WERI-Rb-1 (cell line): Measurements from ENCODE around the gene FAM163B.

Source experiments
- DNase-seq: peaks from one replicate; pipeline ENCODE4 v3.0.0-alpha.2; 2020
- H3K27ac ChIP-seq: fragments of 250-450 bp; sonication (Bioruptor Pico); 2 replicates; pipeline ENCODE4 v1.5.1; 2020; ENCODE audit warnings: mild to moderate bottlenecking, moderate library complexity
- H3K27me3 ChIP-seq: fragments of 250-450 bp; sonication (Bioruptor Pico); 2 replicates; pipeline ENCODE4 v1.5.1; 2021; ENCODE audit warnings: mild to moderate bottlenecking, low read depth, moderate library complexity; ENCODE audit not compliant: insufficient read depth, severe bottlenecking
- H3K36me3 ChIP-seq: fragments of 250-450 bp; sonication (Bioruptor Pico); 2 replicates; pipeline ENCODE4 v1.5.1; 2020; ENCODE audit warnings: mild to moderate bottlenecking, moderate library complexity
- H3K4me3 ChIP-seq: 2 replicates; pipeline ENCODE4 v1.5.1; 2011; ENCODE audit warnings: low read depth, mild to moderate bottlenecking, control low read depth, low read length
- H3K9me3 ChIP-seq: fragments of 250-450 bp; sonication (Bioruptor Pico); 2 replicates; pipeline ENCODE4 v1.5.1; 2021; ENCODE audit warnings: mild to moderate bottlenecking, moderate library complexity; ENCODE audit not compliant: severe bottlenecking
- TF ChIP-seq, protein P1 (sequence below): IDR thresholded peaks from 2 replicates; pipeline ENCODE4 v1.5.1; 2011; ENCODE audit warnings: low read depth, mild to moderate bottlenecking, control low read depth, inconsistent platforms, low read length

The FAM163B gene

DNA sequence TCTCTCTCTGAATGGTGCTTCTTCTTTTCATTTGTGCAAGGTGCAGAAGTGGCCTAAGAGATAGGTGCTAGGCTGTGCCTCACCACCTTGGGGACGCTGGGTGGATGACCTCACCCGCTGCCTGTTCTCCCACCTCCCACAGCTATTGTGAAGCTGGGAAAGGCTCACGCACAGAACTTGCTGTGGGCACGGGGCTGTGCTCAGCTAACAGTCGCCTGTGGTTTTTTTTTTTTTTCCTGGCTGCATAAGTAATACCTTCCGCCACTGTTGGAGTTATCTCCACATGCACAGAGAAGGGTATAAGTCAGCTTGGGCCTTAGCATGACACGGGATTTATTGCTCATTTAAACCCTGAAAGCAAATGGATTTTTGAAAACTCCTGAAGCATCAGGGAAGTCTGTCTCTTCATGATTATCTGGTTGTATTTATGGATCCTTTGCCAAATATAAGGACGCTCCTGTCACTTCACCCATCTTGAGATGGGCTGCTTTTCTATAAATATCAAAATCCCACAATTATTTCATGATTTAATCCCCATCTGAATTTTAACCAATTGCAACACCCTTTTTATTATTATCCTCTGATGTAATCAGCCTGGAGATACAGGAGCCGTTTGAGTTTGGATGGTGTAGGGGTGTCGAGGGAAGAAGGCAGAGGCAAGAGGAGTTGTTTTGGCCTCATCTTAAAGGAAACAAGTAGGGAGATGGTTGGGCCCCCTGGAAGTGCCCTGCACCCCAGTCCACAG is 36.0 kb upstream of the FAM163B start:
- H3K27me3 ChIP-seq = no peaks in the 10 kb centered on the region
- no peak for DNase-seq
- no peaks in the 10 kb centered on the region for H3K9me3 ChIP-seq
- TF ChIP-seq, protein P1, sequence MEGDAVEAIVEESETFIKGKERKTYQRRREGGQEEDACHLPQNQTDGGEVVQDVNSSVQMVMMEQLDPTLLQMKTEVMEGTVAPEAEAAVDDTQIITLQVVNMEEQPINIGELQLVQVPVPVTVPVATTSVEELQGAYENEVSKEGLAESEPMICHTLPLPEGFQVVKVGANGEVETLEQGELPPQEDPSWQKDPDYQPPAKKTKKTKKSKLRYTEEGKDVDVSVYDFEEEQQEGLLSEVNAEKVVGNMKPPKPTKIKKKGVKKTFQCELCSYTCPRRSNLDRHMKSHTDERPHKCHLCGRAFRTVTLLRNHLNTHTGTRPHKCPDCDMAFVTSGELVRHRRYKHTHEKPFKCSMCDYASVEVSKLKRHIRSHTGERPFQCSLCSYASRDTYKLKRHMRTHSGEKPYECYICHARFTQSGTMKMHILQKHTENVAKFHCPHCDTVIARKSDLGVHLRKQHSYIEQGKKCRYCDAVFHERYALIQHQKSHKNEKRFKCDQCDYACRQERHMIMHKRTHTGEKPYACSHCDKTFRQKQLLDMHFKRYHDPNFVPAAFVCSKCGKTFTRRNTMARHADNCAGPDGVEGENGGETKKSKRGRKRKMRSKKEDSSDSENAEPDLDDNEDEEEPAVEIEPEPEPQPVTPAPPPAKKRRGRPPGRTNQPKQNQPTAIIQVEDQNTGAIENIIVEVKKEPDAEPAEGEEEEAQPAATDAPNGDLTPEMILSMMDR = no peak
- H3K36me3 ChIP-seq = no peaks in the 10 kb centered on the region
- no peak overlapping the region for H3K4me3 ChIP-seq
- no peak overlapping the region for H3K27ac ChIP-seq

DNA sequence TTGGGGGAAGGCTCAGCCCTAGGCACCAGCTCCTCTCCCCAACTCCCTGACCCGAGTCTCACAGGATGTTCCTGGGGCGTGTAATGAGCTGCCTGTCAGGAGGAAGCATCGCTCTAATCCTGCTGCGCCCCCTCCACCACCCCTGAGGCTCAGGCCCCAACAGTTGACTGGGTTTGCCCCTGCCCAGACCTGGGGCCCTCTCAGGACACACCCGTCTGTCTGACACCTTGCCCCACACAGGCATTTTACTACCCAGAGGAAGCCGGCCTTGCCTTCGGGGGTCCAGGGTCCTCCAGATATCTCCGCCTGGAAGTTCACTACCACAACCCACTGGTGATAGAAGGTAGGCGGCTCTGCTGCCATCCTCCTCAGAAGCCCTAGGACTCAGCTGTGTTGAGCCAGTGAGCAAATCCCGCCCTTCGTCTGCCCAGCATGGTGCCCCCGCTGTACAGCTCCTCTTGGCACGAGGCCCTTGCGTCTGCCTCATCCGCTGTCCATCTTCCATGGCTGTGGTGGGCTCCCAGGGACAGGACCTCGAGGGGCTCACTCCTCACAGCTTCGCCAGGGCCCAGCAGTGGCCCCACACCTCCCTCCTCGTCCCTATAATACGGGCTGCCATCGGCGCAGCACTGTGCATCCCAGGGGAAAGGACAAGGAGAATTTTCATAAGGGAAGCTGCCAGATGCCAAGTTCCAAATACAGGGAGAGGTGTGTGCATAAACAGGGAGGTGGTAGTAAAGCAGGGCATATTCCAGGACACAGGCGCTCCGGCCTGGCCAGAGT is 35.0 kb upstream of the FAM163B start:
- Histone ChIP-seq H3K4me3 (no peak overlapping the region), H3K27me3 (no peaks in the 10 kb centered on the region), H3K27ac (no peak overlapping the region), H3K9me3 (no peaks in the 10 kb centered on the region), H3K36me3 (no peaks in the 10 kb centered on the region)
- DNase-seq = no peak
- TF ChIP-seq, protein P1 = no peak

DNA sequence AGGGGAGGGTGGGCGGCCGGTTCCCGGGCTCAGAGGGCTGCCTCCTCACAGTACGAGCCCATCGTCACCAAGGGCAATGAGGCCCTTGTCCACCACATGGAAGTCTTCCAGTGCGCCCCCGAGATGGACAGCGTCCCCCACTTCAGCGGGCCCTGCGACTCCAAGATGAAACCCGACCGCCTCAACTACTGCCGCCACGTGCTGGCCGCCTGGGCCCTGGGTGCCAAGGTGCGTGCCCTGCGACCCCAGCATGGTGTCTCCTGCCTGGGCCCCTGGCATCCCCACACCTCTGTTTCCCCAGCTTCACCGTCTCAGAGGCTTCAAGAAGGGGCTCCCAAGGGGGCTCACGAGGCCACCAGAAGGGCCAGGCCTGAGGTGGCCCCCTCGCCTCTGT is 34.2 kb upstream of the FAM163B start:
- TF ChIP-seq, protein P1 = no peak
- Histone ChIP-seq H3K36me3 (no peaks in the 10 kb centered on the region), H3K27me3 (no peaks in the 10 kb centered on the region), H3K27ac (no peak overlapping the region), H3K4me3 (no peak overlapping the region), H3K9me3 (no peaks in the 10 kb centered on the region)
- no peak for DNase-seq

DNA sequence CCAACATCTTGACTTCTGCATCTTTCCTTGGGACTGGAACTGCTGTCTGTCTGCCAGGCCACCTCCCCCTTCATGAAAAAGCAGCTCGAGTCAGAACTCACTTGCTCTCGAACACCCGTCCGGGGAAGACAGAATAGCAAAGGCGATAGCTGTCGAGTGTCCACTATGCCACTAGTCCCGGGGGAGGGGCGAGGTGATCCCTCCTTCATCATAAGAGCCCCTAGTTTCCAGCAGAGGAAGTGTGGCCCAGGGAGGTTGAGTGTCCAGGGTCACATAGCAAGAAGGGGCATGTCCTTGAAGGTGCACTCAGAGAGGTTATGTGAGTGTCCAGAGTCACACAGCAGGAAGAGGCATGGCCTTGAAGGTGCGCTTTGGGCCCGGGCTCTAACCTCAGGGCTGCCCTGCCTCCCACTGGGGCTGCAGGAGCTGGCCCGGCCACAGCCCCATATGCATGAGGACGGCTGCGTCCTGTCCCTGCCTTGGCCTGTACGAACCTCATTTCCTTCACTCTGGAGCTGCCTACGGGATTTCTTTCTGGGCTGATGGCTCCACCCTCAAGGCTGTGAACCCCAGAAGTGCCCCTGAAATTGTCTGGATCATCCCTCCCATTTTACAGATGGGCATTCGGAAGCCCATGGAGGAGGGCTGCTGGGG is 33.6 kb upstream of the FAM163B start:
- H3K9me3 ChIP-seq = no peaks in the 10 kb centered on the region
- TF ChIP-seq, protein P1 = no peak
- DNase-seq = no peak
- H3K27ac ChIP-seq = no peak overlapping the region
- no peaks in the 10 kb centered on the region for H3K27me3 ChIP-seq
- H3K36me3 ChIP-seq = no peaks in the 10 kb centered on the region
- H3K4me3 ChIP-seq = no peak overlapping the region

DNA sequence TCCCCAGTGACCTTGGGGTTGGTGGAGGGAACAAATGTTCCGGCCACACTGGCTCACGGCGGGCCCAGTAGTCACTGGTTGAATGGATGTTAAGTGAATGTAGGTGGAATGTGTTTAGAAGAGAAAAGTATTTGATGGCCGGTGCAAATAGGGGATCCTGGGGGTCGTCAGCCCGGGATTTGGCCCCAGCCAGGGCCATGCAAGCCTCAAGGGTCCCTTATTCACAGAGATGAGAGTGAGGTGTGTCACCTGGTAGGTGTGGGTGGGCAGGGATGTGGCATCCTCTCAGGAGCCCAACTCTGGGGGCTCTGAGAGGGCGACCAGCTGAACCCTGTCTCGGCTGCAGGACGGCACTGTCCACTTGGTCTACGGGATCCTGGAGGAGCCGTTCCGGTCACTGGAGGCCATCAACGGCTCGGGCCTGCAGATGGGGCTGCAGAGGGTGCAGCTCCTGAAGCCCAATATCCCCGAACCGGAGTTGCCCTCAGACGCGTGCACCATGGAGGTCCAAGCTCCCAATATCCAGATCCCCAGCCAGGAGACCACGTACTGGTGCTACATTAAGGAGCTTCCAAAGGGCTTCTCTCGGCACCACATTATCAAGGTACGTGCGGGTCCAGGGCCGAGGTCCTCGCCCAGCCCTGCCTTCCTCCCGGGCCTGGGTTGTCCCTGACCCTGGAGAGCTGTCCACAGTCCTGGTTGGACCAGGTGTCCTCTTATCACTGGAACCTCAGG is 32.8 kb upstream of the FAM163B start:
- H3K36me3 ChIP-seq = no peaks in the 10 kb centered on the region
- H3K27ac ChIP-seq = no peak overlapping the region
- no peaks in the 10 kb centered on the region for H3K9me3 ChIP-seq
- H3K27me3 ChIP-seq = no peaks in the 10 kb centered on the region
- TF ChIP-seq, protein P1 = no peak
- DNase-seq = no peak
- H3K4me3 ChIP-seq = no peak overlapping the region
